GM12878 (cell line): Measurements from ENCODE around the gene PURA. TPM values are rescaled to one million over a fixed set of nuclear protein-coding genes. Genes with fewer than 3 reads are reported as not detected.

Experiments used
- ATAC-seq: fragments of 200-7000 bp; cut with Tn5 transposase; 3 replicates; pipeline ENCODE4 v1.9.1; 2020; ENCODE audit warnings: mild to moderate bottlenecking, moderate library complexity
- BruUV-seq: library from RNA; stranded (reverse); fragments of 400-500 nt; replicated peaks from 2 replicates; lab custom pipeline; 2021; lab: Mats Ljungman, UMichigan
- CTCF ChIA-PET: fragments of 300-600 bp; sonication (Branson Sonifier 250); formaldehyde crosslinking; extraction: SDS; loops from one replicate; lab custom pipeline; 2021; ENCODE audit warnings: inconsistent platforms; lab: Yijun Ruan, JAX
- POLR2A ChIA-PET: fragments of 350-600 bp; formaldehyde crosslinking; extraction: SDS; loops from one replicate; lab custom pipeline; 2021; ENCODE audit warnings: inconsistent platforms; lab: Charles Lee
- RAD21 ChIA-PET: fragments of 300-600 bp; sonication (Branson Sonifier 250); formaldehyde crosslinking; loops from one replicate; lab custom pipeline; 2023; ENCODE audit warnings: antibody characterized with exemption; ENCODE audit not compliant: unreplicated experiment; lab: Charles Lee
- SMC1A ChIA-PET: fragments of 300-600 bp; sonication (Branson Sonifier 250); formaldehyde crosslinking; loops from one replicate; lab custom pipeline; 2023; ENCODE audit not compliant: unreplicated experiment, uncharacterized antibody; lab: Charles Lee
- DNase-seq: peaks from one replicate; pipeline ENCODE4 v3.0.0-alpha.2; 2011; ENCODE audit warnings: low read depth, low spot score
- FAIRE-seq: peaks from 3 replicates; lab custom pipeline; 2011; peaks lifted over from hg19 to GRCh38; lab: Jason Lieb, UNC
- H2AFZ ChIP-seq: 2 replicates; pipeline ENCODE4 v1.6.0; 2011; ENCODE audit warnings: low read depth, low read length, control low read depth; ENCODE audit not compliant: control insufficient read depth
- H3K27ac ChIP-seq: 2 replicates; pipeline ENCODE4 v1.5.1; 2011; ENCODE audit warnings: control low read depth; ENCODE audit not compliant: control insufficient read depth, insufficient read depth
- H3K27me3 ChIP-seq, 2 experiments: replicated peaks in 1 of 2; 2 replicates each; pipeline versions ENCODE4 v1.6.0 to v1.6.1; 2011; ENCODE audit warnings: low read length in 1 of 2; ENCODE audit not compliant: control insufficient read depth in 2 of 2, insufficient read depth in 2 of 2
- H3K36me3 ChIP-seq, 2 experiments: 2 replicates each; pipeline ENCODE4 v1.5.1; 2011; ENCODE audit warnings: low read length in 1 of 2; ENCODE audit not compliant: control insufficient read depth in 2 of 2, insufficient read depth in 2 of 2
- H3K4me1 ChIP-seq: 2 replicates; pipeline ENCODE4 v1.6.1; 2011; ENCODE audit warnings: mild to moderate bottlenecking, low read length, moderate library complexity, mixed read lengths; ENCODE audit not compliant: control insufficient read depth, insufficient read depth
- H3K4me2 ChIP-seq: 2 replicates; pipeline ENCODE4 v1.6.0; 2011; ENCODE audit warnings: control low read depth; ENCODE audit not compliant: control insufficient read depth, insufficient read depth
- H3K4me3 ChIP-seq: fragments of 200-600 bp; sonication (generic); 2 replicates; pipeline ENCODE4 v1.5.1; 2016
- H3K79me2 ChIP-seq: 2 replicates; pipeline ENCODE4 v1.6.0; 2011; ENCODE audit warnings: low read length; ENCODE audit not compliant: control insufficient read depth, insufficient read depth
- H3K9ac ChIP-seq: 2 replicates; pipeline ENCODE4 v1.8.0; 2011; ENCODE audit warnings: low read length, control low read depth, mixed read lengths; ENCODE audit not compliant: control insufficient read depth, insufficient read depth
- H3K9me3 ChIP-seq: replicated peaks from 3 replicates; pipeline ENCODE4 v1.5.1; 2011; ENCODE audit warnings: mild to moderate bottlenecking, low read length; ENCODE audit not compliant: control insufficient read depth, insufficient read depth
- H4K20me1 ChIP-seq: 2 replicates; pipeline ENCODE4 v1.6.0; 2011; ENCODE audit not compliant: control insufficient read depth, insufficient read depth
- MEF2B ChIP-seq: fragments of 450-650 bp; IDR thresholded peaks from 2 replicates; pipeline ENCODE4 v1.6.1; 2018; ENCODE audit warnings: mild to moderate bottlenecking, moderate library complexity; ENCODE audit not compliant: partially characterized antibody, poor library complexity, severe bottlenecking
- NRF1 ChIP-seq: conservative IDR thresholded peaks from 2 replicates; pipeline ENCODE4 v1.6.1; 2011; ENCODE audit warnings: mild to moderate bottlenecking, low read depth, low read length, improper control_type of control experiment
- POU2F2 ChIP-seq: IDR thresholded peaks from 3 replicates; pipeline ENCODE4 v1.6.1; 2011; ENCODE audit warnings: low read depth, mild to moderate bottlenecking, low read length, borderline replicate concordance
- TCF12 ChIP-seq: IDR thresholded peaks from 2 replicates; pipeline ENCODE4 v1.6.1; 2011; ENCODE audit warnings: low read depth, mild to moderate bottlenecking, low read length
- TCF3 ChIP-seq: IDR thresholded peaks from 2 replicates; pipeline ENCODE4 v1.6.1; 2012; ENCODE audit warnings: low read depth, mild to moderate bottlenecking, low read length, borderline replicate concordance; ENCODE audit not compliant: insufficient read depth
- ZNF274 ChIP-seq: IDR thresholded peaks from one replicate; pipeline ENCODE4 v1.8.0; 2011; ENCODE audit not compliant: insufficient read length, insufficient read depth
- ZNF384 ChIP-seq: IDR thresholded peaks from 2 replicates; pipeline ENCODE4 v1.6.1; 2012; ENCODE audit warnings: low read depth, mild to moderate bottlenecking, low read length, improper control_type of control experiment, borderline replicate concordance
- WGBS: methylation state at CpG from one replicate; pipeline ENCODE4 v1.1.6; 2016; ENCODE audit warnings: low lambda C conversion rate; ENCODE audit not compliant: insufficient replicate concordance, insufficient coverage; ENCODE audit errors: missing lambda C conversion rate; 5-methylcytosine and 5-hydroxymethylcytosine counted together
- in situ Hi-C: fragments of 300-500 bp; cut with MboI; formaldehyde crosslinking; loops from 9 replicates; pipeline ENCODE4 v1.14.3; 2018; ENCODE audit warnings: mixed read lengths
- intact Hi-C: fragments of 100-400 bp; cut with micrococcal nuclease; formaldehyde crosslinking; loops from one replicate; pipeline ENCODE4 v1.14.2; 2022; ENCODE audit not compliant: unreplicated experiment
- polyA plus RNA-seq, 11 experiments: library from polyadenylated mRNA; depleted of rRNA in 4 of 11; unstranded in 6 of 11; stranded (reverse) in 5 of 11; fragments of >200 nt; fragmentation: Nextera tagmentation in 4 of 11; fragmentation: Illumina TruSeq in 1 of 11; extraction: Ambion mirVana in 4 of 11; extraction: Trizol in 1 of 11; gene quantifications; 1 replicate in 1 of 11; 2 replicates in 10 of 11; pipeline versions ENCODE4 v1.2.1 to v1.2.3, GENCODE V29; 2011 to 2016; ENCODE audit warnings: inconsistent platforms in 2 of 11, missing spikeins in 2 of 11, low read depth in 1 of 11
- total RNA-seq, 4 experiments: library from RNA; depleted of rRNA in 3 of 4; stranded (reverse); fragments of >200 nt in 3 of 4; fragmentation: Illumina TruSeq in 1 of 4; extraction: Trizol in 1 of 4; gene quantifications; 2 replicates each; pipeline versions ENCODE4 v1.2.1 to v1.2.3, GENCODE V29; 2013 to 2021
- TF ChIP-seq, protein P1 (sequence below): IDR thresholded peaks from 2 replicates; pipeline ENCODE4 v1.6.1; 2012; ENCODE audit warnings: low read depth, low read length, improper control_type of control experiment
- TF ChIP-seq, protein P2 (sequence below): IDR thresholded peaks from 2 replicates; pipeline ENCODE4 v1.6.1; 2012; ENCODE audit warnings: mild to moderate bottlenecking, low read depth, low read length

The PURA gene
- total and polyA plus RNA-seq, 10 of the 15 experiments (the other 5 are each of a cell fraction or from before 2014, with no cell fraction given): 3.3 to 11.8 (median 5.8) TPM

DNA sequence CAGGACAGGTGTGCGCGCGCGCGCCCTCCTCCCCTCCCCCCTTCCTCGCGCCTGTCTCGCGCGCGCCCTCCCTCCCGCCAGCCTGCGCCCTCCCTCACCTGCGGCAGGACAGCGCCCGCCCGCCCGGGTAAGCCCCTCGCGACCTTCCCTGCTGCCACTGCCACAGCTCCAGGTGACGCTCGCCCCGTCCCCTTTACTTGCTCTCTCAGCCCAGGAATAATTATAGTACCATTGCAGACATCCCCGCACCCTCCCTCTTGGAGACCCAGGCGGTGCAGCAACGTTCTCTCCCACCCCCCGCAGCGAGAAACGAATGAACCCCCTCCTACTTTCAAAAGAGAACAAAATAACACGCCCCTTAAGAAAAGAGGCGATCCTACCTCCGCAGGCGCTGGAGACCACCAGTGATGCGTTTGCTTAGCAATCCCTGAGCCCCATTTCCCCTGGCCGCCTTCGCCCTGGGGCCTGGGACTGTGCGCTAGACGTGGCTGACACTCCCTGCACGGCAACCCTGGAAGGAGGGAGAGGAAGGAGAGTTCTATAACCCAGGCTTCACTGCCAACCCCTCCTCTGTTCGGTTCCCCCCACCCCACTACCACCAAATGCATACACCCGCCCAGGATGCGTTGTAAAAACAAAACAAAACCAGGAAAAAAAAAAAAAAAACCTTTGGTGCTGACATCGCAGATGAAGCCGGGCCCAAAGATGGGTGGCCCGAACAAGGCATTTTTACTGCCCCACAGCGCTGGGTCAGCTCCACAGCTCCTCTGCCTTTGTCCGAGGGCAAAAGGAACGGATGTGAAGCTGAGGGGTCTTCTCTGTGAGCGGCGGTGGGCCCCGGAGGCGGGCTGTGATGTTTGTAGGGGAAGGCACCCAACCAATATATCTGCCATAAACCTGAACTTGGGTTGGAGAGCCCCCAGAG lies 5.6 kb upstream of the PURA start:
- Histone ChIP-seq H3K79me2 (peaks cover 34% of the 10 kb centered on the region), H3K4me3 (peak overlapping the region; percentile 86), H3K27me3 (no peaks in the 10 kb centered on the region), H3K27ac (peak overlapping the region; percentile 35), H3K36me3 (no peaks in the 10 kb centered on the region), H3K9ac (peak overlapping the region; percentile 68), H3K9me3 (no peaks in the 10 kb centered on the region), H3K4me1 (peaks cover 24% of the 10 kb centered on the region), H2AFZ (peak overlapping the region; percentile 37), H3K4me2 (peak overlapping the region; percentile 72), H4K20me1 (no peaks in the 10 kb centered on the region)
- BruUV-seq: TSS peak; percentile 78
- under 1% methylated on average over 32 of the region's 52 CpGs for WGBS
- SMC1A ChIA-PET: interaction anchor here (0.9 to 3.4 kb wide), 8 partner anchors 10 to 35 kb away, joined by 3 to 31 read pairs (median 10); no protein-coding TSS in a partner anchor
- intact Hi-C loops: loop anchor here (5.0 kb wide), 1 partner anchor 66 kb away; the partner anchor contains the start of gene NRG2
- ATAC-seq (peak; percentile 15), FAIRE-seq (no peak), DNase-seq (no peak)
- TF ChIP-seq ZNF274: no peak
- peak; percentile 49; the same call in 1 of the 2 replicates for TF ChIP-seq TCF12
- TF ChIP-seq, protein P1, sequence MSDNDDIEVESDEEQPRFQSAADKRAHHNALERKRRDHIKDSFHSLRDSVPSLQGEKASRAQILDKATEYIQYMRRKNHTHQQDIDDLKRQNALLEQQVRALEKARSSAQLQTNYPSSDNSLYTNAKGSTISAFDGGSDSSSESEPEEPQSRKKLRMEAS: no peak
- peak; percentile 72; the same call in 1 of the 2 replicates for TF ChIP-seq TCF3
- 0 out of 3 replicates have a peak, but pooled peaks have one; percentile 4 for TF ChIP-seq POU2F2
- TF ChIP-seq NRF1: 0 out of 2 replicates have a peak, but pooled peaks have one; percentile 7
- no peak for TF ChIP-seq MEF2B
- TF ChIP-seq ZNF384: peak; percentile 49; the same call in 1 of the 2 replicates
- TF ChIP-seq, protein P2, sequence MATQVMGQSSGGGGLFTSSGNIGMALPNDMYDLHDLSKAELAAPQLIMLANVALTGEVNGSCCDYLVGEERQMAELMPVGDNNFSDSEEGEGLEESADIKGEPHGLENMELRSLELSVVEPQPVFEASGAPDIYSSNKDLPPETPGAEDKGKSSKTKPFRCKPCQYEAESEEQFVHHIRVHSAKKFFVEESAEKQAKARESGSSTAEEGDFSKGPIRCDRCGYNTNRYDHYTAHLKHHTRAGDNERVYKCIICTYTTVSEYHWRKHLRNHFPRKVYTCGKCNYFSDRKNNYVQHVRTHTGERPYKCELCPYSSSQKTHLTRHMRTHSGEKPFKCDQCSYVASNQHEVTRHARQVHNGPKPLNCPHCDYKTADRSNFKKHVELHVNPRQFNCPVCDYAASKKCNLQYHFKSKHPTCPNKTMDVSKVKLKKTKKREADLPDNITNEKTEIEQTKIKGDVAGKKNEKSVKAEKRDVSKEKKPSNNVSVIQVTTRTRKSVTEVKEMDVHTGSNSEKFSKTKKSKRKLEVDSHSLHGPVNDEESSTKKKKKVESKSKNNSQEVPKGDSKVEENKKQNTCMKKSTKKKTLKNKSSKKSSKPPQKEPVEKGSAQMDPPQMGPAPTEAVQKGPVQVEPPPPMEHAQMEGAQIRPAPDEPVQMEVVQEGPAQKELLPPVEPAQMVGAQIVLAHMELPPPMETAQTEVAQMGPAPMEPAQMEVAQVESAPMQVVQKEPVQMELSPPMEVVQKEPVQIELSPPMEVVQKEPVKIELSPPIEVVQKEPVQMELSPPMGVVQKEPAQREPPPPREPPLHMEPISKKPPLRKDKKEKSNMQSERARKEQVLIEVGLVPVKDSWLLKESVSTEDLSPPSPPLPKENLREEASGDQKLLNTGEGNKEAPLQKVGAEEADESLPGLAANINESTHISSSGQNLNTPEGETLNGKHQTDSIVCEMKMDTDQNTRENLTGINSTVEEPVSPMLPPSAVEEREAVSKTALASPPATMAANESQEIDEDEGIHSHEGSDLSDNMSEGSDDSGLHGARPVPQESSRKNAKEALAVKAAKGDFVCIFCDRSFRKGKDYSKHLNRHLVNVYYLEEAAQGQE: 0 out of 2 replicates have a peak, but pooled peaks have one; percentile 53
- in situ Hi-C loops: no loop called here
- POLR2A ChIA-PET: interaction anchor here (0.6 to 1.7 kb wide), 9 partner anchors 10 to 186 kb away, joined by 3 to 10 read pairs (median 4); no protein-coding TSS in a partner anchor
- RAD21 ChIA-PET: interaction anchor here (0.6 to 1.9 kb wide), 10 partner anchors 10 to 161 kb away, joined by 3 to 5 read pairs (median 4); no protein-coding TSS in a partner anchor
- CTCF ChIA-PET: interaction anchor here (0.6 to 3.5 kb wide), 16 partner anchors 9 to 342 kb away, joined by 3 to 21 read pairs (median 6); no protein-coding TSS in a partner anchor
